Bronchial epithelial cell (primary cell): ENCODE data around the gene NKAIN2. TPM values are rescaled to one million over a fixed set of nuclear protein-coding genes. Genes with fewer than 3 reads are reported as not detected.

Source experiments
- DNase-seq: peaks from one replicate; pipeline ENCODE4 v3.0.0-alpha.2; 2010; ENCODE audit warnings: low read depth
- FAIRE-seq: peaks from 2 replicates; lab custom pipeline; 2011; peaks lifted over from hg19 to GRCh38; lab: Jason Lieb, UNC
- H3K27me3 ChIP-seq: 2 replicates; pipeline ENCODE4 v1.5.1; 2011; ENCODE audit warnings: low read length; ENCODE audit not compliant: control insufficient read depth, insufficient read depth
- H3K36me3 ChIP-seq: 2 replicates; pipeline ENCODE4 v1.5.1; 2011; ENCODE audit warnings: low read length; ENCODE audit not compliant: control insufficient read depth, insufficient read depth
- H3K4me3 ChIP-seq: 2 replicates; pipeline ENCODE4 v1.5.1; 2011; ENCODE audit warnings: mild to moderate bottlenecking, low read depth, low read length, control low read depth
- total RNA-seq: library from RNA; depleted of rRNA; stranded (reverse); fragments of >200 nt; gene quantifications from 2 replicates; pipeline ENCODE4 v1.2.1, GENCODE V29; 2014
- TF ChIP-seq, protein P1 (sequence below): IDR thresholded peaks from 2 replicates; pipeline ENCODE4 v1.5.1; 2011; ENCODE audit warnings: mild to moderate bottlenecking, moderate library complexity, low read length, control low read depth, inconsistent platforms; ENCODE audit not compliant: insufficient read depth, severe bottlenecking

NKAIN2 gene
- total RNA-seq, 1 donor from 2014 or later, result under 0.01 TPM

DNA sequence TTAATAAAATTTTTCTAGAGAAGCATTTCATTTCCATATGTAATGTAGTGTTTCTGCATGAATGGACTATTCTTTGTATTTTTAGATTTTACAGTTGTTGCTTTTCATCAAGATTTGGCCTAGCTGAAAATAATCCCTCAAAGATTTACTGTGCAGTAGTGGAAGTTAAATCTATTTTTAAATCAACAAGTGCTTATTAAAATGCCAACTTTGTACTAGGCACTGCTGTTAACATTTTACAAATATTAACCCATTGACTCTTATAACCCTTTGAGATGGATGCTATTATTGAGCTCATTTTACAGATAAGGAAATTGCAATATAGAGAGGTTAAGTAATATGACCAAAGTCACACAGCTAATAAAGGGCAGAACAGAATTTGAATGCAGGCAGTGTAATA lies 274.5 kb downstream of the NKAIN2 start:
- TF ChIP-seq, protein P1, sequence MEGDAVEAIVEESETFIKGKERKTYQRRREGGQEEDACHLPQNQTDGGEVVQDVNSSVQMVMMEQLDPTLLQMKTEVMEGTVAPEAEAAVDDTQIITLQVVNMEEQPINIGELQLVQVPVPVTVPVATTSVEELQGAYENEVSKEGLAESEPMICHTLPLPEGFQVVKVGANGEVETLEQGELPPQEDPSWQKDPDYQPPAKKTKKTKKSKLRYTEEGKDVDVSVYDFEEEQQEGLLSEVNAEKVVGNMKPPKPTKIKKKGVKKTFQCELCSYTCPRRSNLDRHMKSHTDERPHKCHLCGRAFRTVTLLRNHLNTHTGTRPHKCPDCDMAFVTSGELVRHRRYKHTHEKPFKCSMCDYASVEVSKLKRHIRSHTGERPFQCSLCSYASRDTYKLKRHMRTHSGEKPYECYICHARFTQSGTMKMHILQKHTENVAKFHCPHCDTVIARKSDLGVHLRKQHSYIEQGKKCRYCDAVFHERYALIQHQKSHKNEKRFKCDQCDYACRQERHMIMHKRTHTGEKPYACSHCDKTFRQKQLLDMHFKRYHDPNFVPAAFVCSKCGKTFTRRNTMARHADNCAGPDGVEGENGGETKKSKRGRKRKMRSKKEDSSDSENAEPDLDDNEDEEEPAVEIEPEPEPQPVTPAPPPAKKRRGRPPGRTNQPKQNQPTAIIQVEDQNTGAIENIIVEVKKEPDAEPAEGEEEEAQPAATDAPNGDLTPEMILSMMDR, result no peak
- DNase-seq, result no peak
- Histone ChIP-seq H3K4me3 (no peak overlapping the region), H3K27me3 (no peaks in the 10 kb centered on the region), H3K36me3 (no peaks in the 10 kb centered on the region)
- no peak for FAIRE-seq

DNA sequence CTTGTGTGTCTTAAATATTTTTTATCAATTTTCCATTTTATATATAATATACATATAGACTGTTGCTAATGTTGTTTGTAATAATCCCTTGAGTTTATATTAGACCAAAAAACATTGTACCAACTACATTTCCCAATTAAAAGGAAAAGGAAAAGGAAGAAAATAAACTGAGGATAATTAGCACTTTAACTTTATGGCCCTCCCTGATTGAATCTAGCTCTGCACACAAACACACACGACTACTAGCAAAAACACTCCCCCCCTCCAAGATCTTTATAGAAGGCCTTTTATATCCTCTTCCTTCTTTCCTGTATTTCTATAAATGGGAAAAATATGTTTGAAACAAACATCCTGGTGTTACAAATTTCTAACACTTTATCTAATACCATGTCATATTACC lies 276.8 kb downstream of the NKAIN2 start:
- no peak for FAIRE-seq

DNA sequence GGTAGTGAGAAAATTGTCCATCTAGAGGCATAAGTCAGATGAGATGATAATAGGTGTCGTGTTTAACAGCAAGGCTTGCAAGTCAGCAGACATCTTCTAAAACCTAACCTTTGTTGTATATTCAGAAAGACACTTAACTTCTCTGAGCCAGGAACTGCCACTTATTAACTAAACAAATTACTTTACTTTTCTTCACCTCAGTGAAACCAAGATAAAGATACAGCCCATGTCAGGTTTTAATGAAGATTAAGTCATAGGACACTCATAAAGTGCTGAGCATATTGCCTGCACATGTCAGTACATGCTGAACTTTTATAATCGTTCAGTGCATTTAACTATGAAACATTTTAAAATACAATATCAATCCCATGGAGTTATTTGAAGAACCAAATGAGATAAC lies 286.8 kb downstream of the NKAIN2 start:
- no peak overlapping the region for H3K4me3 ChIP-seq
- peak; percentile 31 for DNase-seq
- no peak for FAIRE-seq
- no peaks in the 10 kb centered on the region for H3K36me3 ChIP-seq
- TF ChIP-seq, protein P1, result no peak
- H3K27me3 ChIP-seq, result no peaks in the 10 kb centered on the region

More for the DNA sequence above, 276.8 kb downstream of the NKAIN2 start:
- TF ChIP-seq, protein P1, result no peak
- DNase-seq, result no peak
- H3K36me3 ChIP-seq, result no peaks in the 10 kb centered on the region
- no peak overlapping the region for H3K4me3 ChIP-seq
- no peaks in the 10 kb centered on the region for H3K27me3 ChIP-seq

- TF ChIP-seq, protein P1, result no peak
- FAIRE-seq (no peak), DNase-seq (no peak)
- Histone ChIP-seq H3K36me3 (no peaks in the 10 kb centered on the region), H3K4me3 (no peak overlapping the region), H3K27me3 (no peaks in the 10 kb centered on the region)
These were observed 295.9 kb downstream of the NKAIN2 start for GRCh38 chr6:124099520-124099919.

DNA sequence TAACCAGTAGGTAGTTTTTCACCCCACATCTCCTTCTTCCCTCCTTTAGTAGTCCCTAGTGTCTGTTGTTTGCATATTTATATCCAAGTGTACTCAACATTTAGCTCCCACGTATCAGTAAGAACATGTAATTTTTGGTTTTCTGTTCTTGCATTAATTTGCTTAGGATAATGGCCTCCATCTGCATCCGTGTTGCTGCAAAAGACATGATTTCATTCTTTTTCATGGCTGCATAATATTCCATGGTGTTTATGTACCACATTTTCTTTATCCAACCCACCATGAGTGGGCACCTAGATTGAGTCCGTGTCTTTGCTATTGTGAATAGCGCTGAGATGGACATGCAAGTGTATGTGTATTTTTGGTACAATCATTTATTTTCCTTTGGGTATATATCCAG lies 306.8 kb downstream of the NKAIN2 start:
- TF ChIP-seq, protein P1, result no peak
- Histone ChIP-seq H3K36me3 (no peaks in the 10 kb centered on the region), H3K4me3 (no peak overlapping the region), H3K27me3 (no peaks in the 10 kb centered on the region)
- DNase-seq (no peak), FAIRE-seq (no peak)

GRCh38 chr6:124119596-124119995 lies 315.9 kb downstream of the NKAIN2 start:
- TF ChIP-seq, protein P1, result no peak
- DNase-seq (no peak), FAIRE-seq (no peak)
- no peaks in the 10 kb centered on the region for H3K27me3 ChIP-seq
- no peak overlapping the region for H3K4me3 ChIP-seq
- H3K36me3 ChIP-seq, result no peaks in the 10 kb centered on the region
